Endothelial cell of umbilical vein (primary cell): ENCODE measurements around the gene DOC2B. TPM values are rescaled to one million over a fixed set of nuclear protein-coding genes. Genes with fewer than 3 reads are reported as not detected.
A peak's percentile ranks its signal among the peaks of the same experiment; 100 is the strongest.

Source experiments
- BruUV-seq: library from RNA; stranded (reverse); fragments of 400-500 nt; replicated peaks from 2 replicates; lab custom pipeline; 2021; lab: Mats Ljungman, UMichigan
- CTCF ChIA-PET: fragments of 300-600, 350-600 bp; sonication (Branson Sonifier 250); formaldehyde crosslinking; loops from one replicate; lab custom pipeline; 2021; ENCODE audit warnings: antibody characterized with exemption, inconsistent platforms; lab: Charles Lee
- POLR2A ChIA-PET: fragments of 300-600, 350-600 bp; sonication (Branson Sonifier 250); formaldehyde crosslinking; loops from one replicate; lab custom pipeline; 2021; ENCODE audit warnings: antibody characterized with exemption, inconsistent platforms; lab: Charles Lee
- DNase-seq: peaks from one replicate; pipeline ENCODE4 v3.0.0-alpha.2; 2011; ENCODE audit warnings: low read depth, low spot score
- FAIRE-seq: peaks from 2 replicates; lab custom pipeline; 2011; peaks lifted over from hg19 to GRCh38; lab: Jason Lieb, UNC
- H2AFZ ChIP-seq: 2 replicates; pipeline ENCODE4 v1.6.0; 2012; ENCODE audit warnings: low read depth, low read length, control low read depth, inconsistent platforms
- H3K27ac ChIP-seq: 2 replicates; pipeline ENCODE4 v1.5.1; 2011; ENCODE audit warnings: low read depth, mild to moderate bottlenecking, control low read depth, low read length, moderate library complexity; ENCODE audit not compliant: insufficient read depth
- H3K27me3 ChIP-seq, 2 experiments: 2 replicates each; pipeline versions ENCODE4 v1.6.0 to v1.6.1; 2011; ENCODE audit warnings: low read length in 2 of 2, mixed read lengths in 1 of 2; ENCODE audit not compliant: control insufficient read depth in 2 of 2, insufficient read depth in 2 of 2
- H3K36me3 ChIP-seq, 2 experiments: 2 replicates in 1 of 2; 3 replicates in 1 of 2; pipeline ENCODE4 v1.5.1; 2011; ENCODE audit warnings: low read length in 2 of 2, mild to moderate bottlenecking in 1 of 2, moderate library complexity in 1 of 2; ENCODE audit not compliant: control insufficient read depth in 2 of 2, insufficient read depth in 2 of 2; ENCODE audit errors: extremely low read depth in 1 of 2
- H3K4me1 ChIP-seq: 3 replicates; pipeline ENCODE4 v1.5.1; 2011; ENCODE audit warnings: mild to moderate bottlenecking, low read length; ENCODE audit not compliant: control insufficient read depth, insufficient read depth; ENCODE audit errors: extremely low read depth
- H3K4me2 ChIP-seq: 2 replicates; pipeline ENCODE4 v1.6.1; 2011; ENCODE audit warnings: low read length, control low read depth, mixed read lengths; ENCODE audit not compliant: insufficient read depth
- H3K4me3 ChIP-seq, 3 experiments: fragments of 200-600 bp in 1 of 3; sonication (generic), shearing (Covaris generic) in 1 of 3; replicated peaks in 1 of 3; 2 replicates each; pipeline ENCODE4 v1.5.1; 2011 to 2016; ENCODE audit warnings: control low read depth in 3 of 3, low read length in 3 of 3, mild to moderate bottlenecking in 2 of 3, inconsistent platforms in 1 of 3, low read depth in 1 of 3, moderate library complexity in 1 of 3; ENCODE audit not compliant: insufficient read depth in 1 of 3
- H3K79me2 ChIP-seq: 2 replicates; pipeline ENCODE4 v1.6.0; 2012; ENCODE audit warnings: low read length, inconsistent platforms; ENCODE audit not compliant: control insufficient read depth, insufficient read depth
- H3K9ac ChIP-seq: replicated peaks from 2 replicates; pipeline ENCODE3; 2011; ENCODE audit warnings: low read length, control low read depth; ENCODE audit not compliant: insufficient read depth; ENCODE audit errors: extremely low read depth
- H3K9me1 ChIP-seq: replicated peaks from 3 replicates; pipeline ENCODE4 v1.6.0; 2011; ENCODE audit warnings: mild to moderate bottlenecking, low read length; ENCODE audit not compliant: control insufficient read depth, insufficient read depth; ENCODE audit errors: extremely low read depth
- H3K9me3 ChIP-seq: replicated peaks from 2 replicates; pipeline ENCODE4 v1.5.1; 2012; ENCODE audit warnings: low read length, inconsistent platforms; ENCODE audit not compliant: control insufficient read depth, insufficient read depth
- H4K20me1 ChIP-seq: replicated peaks from 2 replicates; pipeline ENCODE3; 2011; ENCODE audit warnings: mild to moderate bottlenecking, low read length; ENCODE audit not compliant: control insufficient read depth, insufficient read depth; ENCODE audit errors: extremely low read depth
- EZH2 ChIP-seq: IDR thresholded peaks from 2 replicates; pipeline ENCODE4 v1.6.1; 2012; ENCODE audit warnings: borderline replicate concordance, low read depth, mild to moderate bottlenecking, moderate library complexity, low read length, inconsistent platforms; ENCODE audit not compliant: severe bottlenecking
- FOS ChIP-seq: IDR thresholded peaks from 2 replicates; pipeline ENCODE4 v1.6.1; 2011; ENCODE audit warnings: mild to moderate bottlenecking, low read length, moderate library complexity, borderline replicate concordance; ENCODE audit not compliant: insufficient read depth
- GATA2 ChIP-seq: IDR thresholded peaks from 2 replicates; pipeline ENCODE4 v1.7.0; 2011; ENCODE audit warnings: low read depth, mild to moderate bottlenecking, moderate library complexity, mixed read lengths, low read length; ENCODE audit not compliant: insufficient read length, insufficient read depth
- JUN ChIP-seq: IDR thresholded peaks from 2 replicates; pipeline ENCODE4 v1.6.1; 2011; ENCODE audit warnings: borderline replicate concordance, low read depth; ENCODE audit not compliant: insufficient read length, insufficient read depth
- MAX ChIP-seq: IDR thresholded peaks from 2 replicates; pipeline ENCODE4 v1.6.1; 2011; ENCODE audit not compliant: insufficient read depth, insufficient read length
- MYC ChIP-seq: IDR thresholded peaks from one replicate; pipeline ENCODE4 v1.6.1; 2011; ENCODE audit warnings: mild to moderate bottlenecking, low read depth, low read length
- POLR2A ChIP-seq: IDR thresholded peaks from 2 replicates; pipeline ENCODE4 v1.6.1; 2012; ENCODE audit warnings: low read depth, mild to moderate bottlenecking, control low read depth, low read length
- POLR2AphosphoS5 ChIP-seq: IDR thresholded peaks from 2 replicates; pipeline ENCODE4 v1.6.1; 2012; ENCODE audit warnings: low read depth, mild to moderate bottlenecking, control low read depth, low read length, moderate library complexity; ENCODE audit not compliant: insufficient read depth
- dilution Hi-C: fragments of 300-500 bp; cut with MboI; formaldehyde crosslinking; loops from one replicate; pipeline ENCODE4 v1.15.0; 2019; ENCODE audit warnings: low sequenced_read_pairs; ENCODE audit not compliant: extremely low pct_ligation_motif_present
- intact Hi-C: fragments of 100-400 bp; cut with micrococcal nuclease; formaldehyde crosslinking; loops from one replicate; pipeline ENCODE4 v1.10.0; 2022
- polyA plus RNA-seq, 4 experiments: library from polyadenylated mRNA; depleted of rRNA in 3 of 4; stranded (reverse) in 3 of 4; unstranded in 1 of 4; fragments of >200 nt; gene quantifications; 2 replicates each; pipeline versions ENCODE4 v1.2.1 to v1.2.3, GENCODE V29; 2011 to 2012; ENCODE audit warnings: missing spikeins in 1 of 4
- total RNA-seq: library from RNA; stranded (reverse); gene quantifications from 2 replicates; pipeline ENCODE4 v1.2.3, GENCODE V29; 2021
- TF ChIP-seq, protein P1 (sequence below), 2 donors: IDR thresholded peaks; 1 replicate in 1 of 2; 2 replicates in 1 of 2; pipeline ENCODE4 v1.5.1; 2011; ENCODE audit warnings: low read length in 2 of 2, mild to moderate bottlenecking in 2 of 2, moderate library complexity in 2 of 2, control low read depth in 1 of 2, inconsistent platforms in 1 of 2, low read depth in 1 of 2; ENCODE audit not compliant: insufficient read depth in 1 of 2; ENCODE audit errors: extremely low read depth in 1 of 2

Gene DOC2B
- total and polyA plus RNA-seq, 2 donors (not counting 3 experiments of a cell fraction or from before 2014, with no cell fraction given) = 0.10 to 0.22 TPM

DNA sequence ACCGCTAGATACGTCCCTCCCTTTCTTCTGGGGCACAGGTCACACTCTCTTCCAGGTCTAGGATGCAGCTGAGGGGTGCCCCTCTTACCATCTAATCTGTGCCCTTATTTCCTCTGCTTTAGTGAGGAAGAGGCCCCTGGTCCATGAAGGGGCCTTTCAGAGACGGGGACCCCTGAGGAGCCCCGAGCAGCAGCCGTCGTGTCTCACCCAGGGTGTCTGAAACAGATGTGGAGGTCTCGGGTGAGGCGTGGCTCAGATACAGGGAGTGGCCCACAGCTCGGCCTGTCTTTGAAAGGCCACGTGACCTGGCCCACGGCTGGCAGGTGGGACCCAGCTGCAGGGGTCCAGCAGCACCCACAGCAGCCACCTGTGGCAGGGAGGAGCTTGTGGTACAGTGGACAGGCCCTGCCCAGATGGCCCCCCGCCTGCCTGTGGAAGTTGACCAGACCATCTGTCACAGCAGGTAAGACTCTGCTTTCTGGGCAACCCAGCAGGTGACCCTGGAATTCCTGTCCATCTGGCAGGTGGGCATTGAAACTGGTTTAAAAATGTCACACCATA is 28.5 kb downstream of the DOC2B start:
- Histone ChIP-seq H3K27me3 (no peaks in the 10 kb centered on the region), H3K9me1 (no peaks in the 10 kb centered on the region), H3K36me3 (no peaks in the 10 kb centered on the region), H2AFZ (no peak overlapping the region), H3K4me3 (no peak overlapping the region), H3K4me1 (peaks cover 8% of the 10 kb centered on the region), H3K4me2 (no peak overlapping the region), H3K9ac (no peak overlapping the region), H3K9me3 (no peaks in the 10 kb centered on the region), H3K79me2 (no peaks in the 10 kb centered on the region), H4K20me1 (no peaks in the 10 kb centered on the region), H3K27ac (no peak overlapping the region)
- ChIA-PET CTCF (interaction anchor here (0.7 to 1.1 kb wide), 2 partner anchors 233 to 547 kb away, joined by 3 to 6 read pairs; no protein-coding TSS in a partner anchor), POLR2A (no interaction called here)
- DNase-seq = no peak
- dilution Hi-C loops (no loop called here), intact Hi-C loops (no loop called here)
- BruUV-seq = no TSS peak
- no peak for FAIRE-seq
- TF ChIP-seq JUN (no peak), MAX (no peak)

- no peak for FAIRE-seq
- CTCF ChIA-PET = interaction anchor here (0.7 to 1.1 kb wide), 2 partner anchors 234 to 548 kb away, joined by 3 to 6 read pairs; no protein-coding TSS in a partner anchor
- DNase-seq = peak; percentile 15
These were observed 29.3 kb downstream of the DOC2B start for GRCh38 chr17:151886-152859.

More at GRCh38 chr17:151886-152859, 29.3 kb downstream of the DOC2B start:
- Histone ChIP-seq H4K20me1 (no peaks in the 10 kb centered on the region), H2AFZ (no peak overlapping the region), H3K9ac (no peak overlapping the region), H3K4me1 (peaks cover 8% of the 10 kb centered on the region), H3K9me1 (no peaks in the 10 kb centered on the region), H3K36me3 (no peaks in the 10 kb centered on the region), H3K9me3 (no peaks in the 10 kb centered on the region), H3K4me2 (no peak overlapping the region), H3K27ac (no peak overlapping the region), H3K4me3 (no peak overlapping the region), H3K27me3 (no peaks in the 10 kb centered on the region), H3K79me2 (no peaks in the 10 kb centered on the region)
- intact Hi-C loops = no loop called here
- no TSS peak for BruUV-seq
- no peak for TF ChIP-seq POLR2A
- TF ChIP-seq EZH2 = no peak
- TF ChIP-seq FOS = no peak
- TF ChIP-seq JUN = no peak
- no peak for TF ChIP-seq GATA2
- no peak for TF ChIP-seq MAX
- TF ChIP-seq, protein P1, sequence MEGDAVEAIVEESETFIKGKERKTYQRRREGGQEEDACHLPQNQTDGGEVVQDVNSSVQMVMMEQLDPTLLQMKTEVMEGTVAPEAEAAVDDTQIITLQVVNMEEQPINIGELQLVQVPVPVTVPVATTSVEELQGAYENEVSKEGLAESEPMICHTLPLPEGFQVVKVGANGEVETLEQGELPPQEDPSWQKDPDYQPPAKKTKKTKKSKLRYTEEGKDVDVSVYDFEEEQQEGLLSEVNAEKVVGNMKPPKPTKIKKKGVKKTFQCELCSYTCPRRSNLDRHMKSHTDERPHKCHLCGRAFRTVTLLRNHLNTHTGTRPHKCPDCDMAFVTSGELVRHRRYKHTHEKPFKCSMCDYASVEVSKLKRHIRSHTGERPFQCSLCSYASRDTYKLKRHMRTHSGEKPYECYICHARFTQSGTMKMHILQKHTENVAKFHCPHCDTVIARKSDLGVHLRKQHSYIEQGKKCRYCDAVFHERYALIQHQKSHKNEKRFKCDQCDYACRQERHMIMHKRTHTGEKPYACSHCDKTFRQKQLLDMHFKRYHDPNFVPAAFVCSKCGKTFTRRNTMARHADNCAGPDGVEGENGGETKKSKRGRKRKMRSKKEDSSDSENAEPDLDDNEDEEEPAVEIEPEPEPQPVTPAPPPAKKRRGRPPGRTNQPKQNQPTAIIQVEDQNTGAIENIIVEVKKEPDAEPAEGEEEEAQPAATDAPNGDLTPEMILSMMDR (IDR thresholded peaks at IDR 0.05; ENCODE audit: extremely low read depth in 1 of 2, insufficient read depth in 1 of 2, low read depth in 1 of 2, low read length in 2 of 2) = no peak
- TF ChIP-seq MYC = no peak
- TF ChIP-seq POLR2AphosphoS5 = no peak
- POLR2A ChIA-PET = no interaction called here
- dilution Hi-C loops = no loop called here
